ENCODE measurements around the gene NTM.

GRCh38 chr11:131785801-131786200 lies 415.4 kb downstream of the NTM start:
- TF ChIP-seq CTCF (IDR thresholded peaks at IDR 0.05; ENCODE audit: low read depth, low read length, poor library complexity, severe bottlenecking) (no peak), EZH2phosphoT487 (IDR thresholded peaks at IDR 0.05; ENCODE audit: borderline replicate concordance, low read length) (no peak)
